Measurements from ENCODE around the gene IQCH. TPM values are rescaled to one million over a fixed set of nuclear protein-coding genes. Genes with fewer than 3 reads are reported as not detected.

Gene IQCH
- total and polyA plus RNA-seq, 2 of the 4 experiments (the other 2 are of a cell fraction), result 0.60 to 2.5 TPM

- H4K5ac ChIP-seq (ENCODE audit: low read depth, low read length), result no peak overlapping the region
- H4K91ac ChIP-seq (ENCODE audit: insufficient read depth, low read depth, low read length), result no peak overlapping the region
- peaks cover 16% of the 10 kb centered on the region for H3K36me3 ChIP-seq (ENCODE audit: control insufficient read depth, insufficient read depth, low read length)
- no peak overlapping the region for H3K4ac ChIP-seq (ENCODE audit: low read depth, low read length)
- H3K79me1 ChIP-seq (ENCODE audit: low read depth in 1 of 2, low read length in 2 of 2), result peaks cover 16 to 23% of the 10 kb centered on the region in 2 experiments
- no peak overlapping the region for H2AFZ ChIP-seq (replicated peaks; ENCODE audit: low read length, poor library complexity)
- H2AK9ac ChIP-seq (replicated peaks; ENCODE audit: low read depth, low read length, poor library complexity), result no peak overlapping the region
- H3K4me3 ChIP-seq (ENCODE audit: insufficient read depth, low read depth, low read length), result no peak overlapping the region
- POLR2A ChIA-PET (ENCODE audit: unreplicated experiment), result interaction anchor here (0.5 kb wide), 1 partner anchor 82 kb away, joined by 4 read pairs; no protein-coding TSS in a partner anchor
- H3K9me3 ChIP-seq (ENCODE audit: control insufficient read depth, insufficient read depth, low read length), result no peaks in the 10 kb centered on the region
- dilution Hi-C loops (cut with HindIII; ENCODE audit: low sequenced_read_pairs, unreplicated experiment) (no loop called here), intact Hi-C loops (cut with micrococcal nuclease) (no loop called here), in situ Hi-C loops (cut with MboI; ENCODE audit: low sequenced_read_pairs) (no loop called here)
- H3K27me3 ChIP-seq (ENCODE audit: control insufficient read depth, insufficient read depth, low read length), result no peaks in the 10 kb centered on the region
- H2BK5ac ChIP-seq (ENCODE audit: low read depth, low read length, poor library complexity, severe bottlenecking), result no peak overlapping the region
- no peak overlapping the region for H3K23ac ChIP-seq (ENCODE audit: low read depth, low read length)
- no peak overlapping the region for H3K9ac ChIP-seq (ENCODE audit: low read depth, low read length)
- H3K14ac ChIP-seq (replicated peaks; ENCODE audit: low read depth, low read length), result no peak overlapping the region
- H3K4me1 ChIP-seq (ENCODE audit: control insufficient read depth, insufficient read depth, low read length), result peaks cover 11% of the 10 kb centered on the region
- no peak overlapping the region for H3K27ac ChIP-seq (ENCODE audit: insufficient read depth, low read length)
- H4K8ac ChIP-seq (ENCODE audit: low read depth in 2 of 2, low read length in 2 of 2), result no peak overlapping the region
- peak overlapping the region; percentile 73 for H3K4me2 ChIP-seq (ENCODE audit: low read depth, low read length)
- BruUV-seq (replicated peaks), result no TSS peak
- H3K9me1 ChIP-seq (ENCODE audit: insufficient read depth, low read length), result peaks cover 3% of the 10 kb centered on the region; the same call in 1 of the 2 replicates
- no peak overlapping the region for H3K18ac ChIP-seq (ENCODE audit: low read depth, low read length)
- TF ChIP-seq POLR2A (IDR thresholded peaks at IDR 0.05; ENCODE audit: low read depth, low read length), result no peak
- no peak for TF ChIP-seq MAFK (IDR thresholded peaks at IDR 0.05; ENCODE audit: low read depth, low read length)
- peak; percentile 45 for TF ChIP-seq FOS (IDR thresholded peaks at IDR 0.05; ENCODE audit: low read depth, low read length)
- no peak for TF ChIP-seq NFE2L2 (IDR thresholded peaks at IDR 0.05; ENCODE audit: low read depth, low read length)
- H2AK5ac ChIP-seq (ENCODE audit: low read depth, low read length), result no peak overlapping the region
- no peak overlapping the region for H2BK20ac ChIP-seq (ENCODE audit: low read depth, low read length)
- H2BK15ac ChIP-seq (ENCODE audit: low read depth, low read length), result no peak overlapping the region
- H2BK120ac ChIP-seq (ENCODE audit: low read depth, low read length), result no peak overlapping the region
- ATAC-seq (ENCODE audit: low read depth), result peak; percentile 94
- DNase-seq, result peak; percentile 73
- no peak overlapping the region for H3K56ac ChIP-seq (ENCODE audit: extremely low read depth, insufficient read depth, low read length)
- CTCF ChIA-PET, result no interaction called here
- peaks cover 7% of the 10 kb centered on the region; the same call in 1 of the 2 replicates for H4K20me1 ChIP-seq (ENCODE audit: insufficient read depth, low read length)
- no CpG with 5 or more reads among the region's 2 CpGs for WGBS, 2 experiments (ENCODE audit: extremely low coverage in 2 of 2, insufficient read length in 1 of 2)
Observed at GRCh38 chr15:67548236-67548852, 293.8 kb downstream of the IQCH start.
